ENCODE results near the gene DCHS2. TPM values are rescaled to one million over a fixed set of nuclear protein-coding genes. Genes with fewer than 3 reads are reported as not detected.

Gene DCHS2
- not detected in 2 replicates for total RNA-seq

GRCh38 chr4:154491341-154492271, at the start of gene DCHS2:
Gene DCHS2, minus strand, starts transcription at chr4:154491799. Its CDS starts 444 bp downstream, at chr4:154491355.

Other genes starting within 250 kb of the DCHS2 start
- gene PLRG1, start 58.6 kb upstream of the DCHS2 start, total RNA-seq, result 39.0 and 58.1 TPM in 2 replicates
- gene FGB, start 71.2 kb upstream of the DCHS2 start, total RNA-seq, result not detected in 2 replicates
- gene FGA, start 98.9 kb upstream of the DCHS2 start, total RNA-seq, result not detected in 2 replicates
- gene FGG, start 120.9 kb upstream of the DCHS2 start, total RNA-seq, result not detected in 2 replicates